Erythroblast (primary cell): ENCODE measurements around the gene CABP5.

Experiments
- DNase-seq, 2 experiments: peaks; one replicate each; lab custom pipeline; 2025; lab: John Stamatoyannopoulos, UW
- GATA1 ChIP-seq: IDR thresholded peaks from 2 replicates; pipeline ENCODE4 v1.6.1; 2011; ENCODE audit warnings: low read depth, mild to moderate bottlenecking, control low read depth, low read length, moderate library complexity
- POLR2A ChIP-seq: IDR thresholded peaks from 2 replicates; pipeline ENCODE4 v1.6.1; 2011; ENCODE audit warnings: mild to moderate bottlenecking, low read length

CABP5 gene

DNA sequence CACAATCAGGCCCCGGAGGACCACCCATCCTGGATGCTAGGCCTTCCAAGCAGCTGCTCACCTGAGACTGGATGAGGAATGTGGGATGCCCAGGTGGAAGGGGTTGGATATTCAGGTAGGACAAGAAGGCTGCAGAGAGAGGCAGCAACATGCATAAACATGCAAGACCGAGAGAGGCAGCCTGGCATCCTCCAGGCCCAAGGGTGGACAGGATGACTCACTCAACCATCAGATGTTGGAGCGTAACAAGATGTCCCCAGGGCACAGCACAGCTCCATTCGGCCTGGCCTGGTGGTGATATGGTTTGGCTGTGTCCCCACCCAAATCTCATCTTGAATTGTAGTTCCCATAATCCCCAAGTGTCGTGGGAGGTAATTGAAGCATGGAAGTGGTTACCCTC is 10.0 kb upstream of the CABP5 start:
- TF ChIP-seq GATA1: no peak
- no peak for TF ChIP-seq POLR2A
- DNase-seq: no peak

GRCh38 chr19:48053076-48053475 is 9.2 kb upstream of the CABP5 start:
- no peak for TF ChIP-seq POLR2A
- TF ChIP-seq GATA1: no peak

GRCh38 chr19:48051335-48052033 is 7.6 kb upstream of the CABP5 start:
- TF ChIP-seq GATA1: no peak
- TF ChIP-seq POLR2A: no peak
- DNase-seq: no peak

More at GRCh38 chr19:48053076-48053475, 9.2 kb upstream of the CABP5 start:
- DNase-seq: no peak

DNA sequence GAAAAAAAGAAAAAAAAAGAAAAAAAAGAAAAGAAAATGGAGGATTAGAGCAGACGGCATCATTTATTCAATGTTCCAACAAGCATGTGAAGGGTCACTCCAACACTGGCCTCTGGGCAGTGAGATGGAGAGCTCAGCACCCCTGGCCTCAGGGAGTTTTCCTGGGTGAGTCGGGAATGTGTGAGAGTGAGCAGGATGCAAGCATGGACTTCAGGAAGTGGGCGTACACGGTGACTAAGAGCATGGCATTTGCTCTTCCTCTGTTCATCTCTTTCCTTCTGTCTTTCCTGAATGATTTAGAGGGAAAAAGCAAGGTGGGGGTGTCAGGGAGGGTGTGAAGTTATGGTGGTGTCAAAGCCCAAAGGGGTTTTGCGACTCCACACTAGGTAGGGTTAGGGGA is 682 bp upstream of the CABP5 start:
- no peak for DNase-seq
- no peak for TF ChIP-seq POLR2A
- TF ChIP-seq GATA1: no peak

- DNase-seq: no peak
- TF ChIP-seq GATA1 (no peak), POLR2A (no peak)
Measured at GRCh38 chr19:48041877-48042580, 1.9 kb downstream of the CABP5 start.

DNA sequence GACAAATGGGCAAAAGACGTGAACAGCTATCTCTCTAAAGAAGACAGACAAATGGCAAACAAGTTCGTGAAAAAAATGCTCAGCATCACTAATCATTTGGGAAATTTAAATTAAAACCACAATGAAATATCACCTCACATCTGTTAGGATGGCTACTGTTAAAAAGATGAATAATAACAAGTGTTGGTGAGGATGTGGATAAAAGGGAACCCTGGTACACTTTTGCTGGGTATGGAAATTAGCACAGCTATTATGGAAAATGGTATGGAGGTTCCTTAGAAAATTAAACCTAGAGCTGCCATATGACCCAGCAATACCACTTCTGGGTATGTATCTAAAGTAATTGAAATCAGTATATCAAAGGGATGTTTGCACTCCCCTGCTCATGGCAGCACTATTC is 7.1 kb downstream of the CABP5 start:
- TF ChIP-seq POLR2A: no peak
- no peak for TF ChIP-seq GATA1
- no peak for DNase-seq

DNA sequence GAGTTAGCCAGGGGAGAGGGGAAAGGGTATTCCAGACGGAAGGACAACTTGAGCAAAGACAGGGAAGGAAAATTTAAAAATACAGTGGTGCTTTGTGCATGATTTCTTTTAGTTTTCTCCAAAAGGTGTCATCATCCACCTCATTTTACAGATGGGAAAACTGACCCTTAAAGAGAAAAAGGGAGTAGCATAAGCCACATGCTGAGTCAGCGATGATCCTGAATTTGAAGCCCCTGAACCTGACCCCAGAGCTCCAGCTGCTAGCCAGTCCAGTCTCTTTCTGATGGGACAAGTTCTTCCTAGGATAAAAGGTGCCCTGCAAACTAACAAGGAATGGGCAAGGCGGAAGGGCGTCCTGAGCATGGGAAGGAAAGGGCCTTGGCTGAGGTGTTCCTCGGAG is 10.3 kb downstream of the CABP5 start:
- no peak for DNase-seq
- no peak for TF ChIP-seq POLR2A
- TF ChIP-seq GATA1: no peak

- DNase-seq: no peak
- no peak for TF ChIP-seq POLR2A
- no peak for TF ChIP-seq GATA1
Measured at GRCh38 chr19:48030073-48030472, 13.8 kb downstream of the CABP5 start.

GRCh38 chr19:48029431-48029830 is 14.4 kb downstream of the CABP5 start:
- no peak for DNase-seq
- TF ChIP-seq GATA1: no peak
- no peak for TF ChIP-seq POLR2A

- DNase-seq: no peak
- TF ChIP-seq POLR2A (no peak), GATA1 (no peak)
Measured at GRCh38 chr19:48025480-48025879, 18.4 kb downstream of the CABP5 start.

DNA sequence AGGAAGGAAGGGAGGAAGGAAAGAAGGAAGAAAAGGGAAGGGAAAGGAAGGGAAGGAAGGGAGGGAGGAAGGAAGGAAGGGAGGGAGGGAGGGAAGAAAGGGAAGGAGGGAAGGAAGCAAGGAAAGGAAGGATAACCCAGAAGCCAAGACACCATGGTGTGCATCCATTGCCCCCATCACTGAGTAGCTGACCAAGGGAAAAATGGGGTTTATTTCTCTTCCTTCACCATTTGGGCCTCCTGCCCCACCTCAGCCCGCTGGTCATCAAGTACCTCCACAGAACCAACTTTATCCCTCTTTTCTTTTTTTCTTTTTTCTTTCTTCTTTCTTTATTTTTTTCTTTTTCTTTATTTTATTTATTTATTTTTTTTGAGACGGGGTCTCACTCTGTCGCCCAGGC is 20.4 kb downstream of the CABP5 start:
- no peak for TF ChIP-seq POLR2A
- no peak for TF ChIP-seq GATA1
- DNase-seq: no peak

DNA sequence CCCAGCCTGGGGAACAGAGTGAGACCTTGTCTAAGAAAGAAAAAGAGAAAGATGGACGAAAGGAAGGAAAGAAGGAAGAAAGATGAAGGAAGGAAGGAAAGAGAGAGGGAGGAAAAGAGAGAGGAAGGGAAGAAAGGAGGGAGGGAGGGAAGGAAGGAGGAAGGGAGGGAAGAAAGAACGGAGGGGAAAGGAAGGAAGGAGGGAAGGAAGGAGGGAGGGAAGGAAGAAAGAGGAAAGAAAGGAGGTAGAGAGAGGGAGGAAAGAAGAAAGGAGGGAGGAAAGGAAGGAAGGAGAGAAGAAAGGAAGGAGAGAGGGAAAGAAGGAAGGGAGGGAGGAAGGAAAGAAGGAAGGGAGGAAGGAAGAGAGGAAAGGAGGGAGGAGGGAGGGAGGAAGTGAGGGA is 20.9 kb downstream of the CABP5 start:
- DNase-seq: no peak
- TF ChIP-seq POLR2A (no peak), GATA1 (no peak)

- DNase-seq: no peak
Measured at GRCh38 chr19:48020686-48021085, 23.2 kb downstream of the CABP5 start.

DNA sequence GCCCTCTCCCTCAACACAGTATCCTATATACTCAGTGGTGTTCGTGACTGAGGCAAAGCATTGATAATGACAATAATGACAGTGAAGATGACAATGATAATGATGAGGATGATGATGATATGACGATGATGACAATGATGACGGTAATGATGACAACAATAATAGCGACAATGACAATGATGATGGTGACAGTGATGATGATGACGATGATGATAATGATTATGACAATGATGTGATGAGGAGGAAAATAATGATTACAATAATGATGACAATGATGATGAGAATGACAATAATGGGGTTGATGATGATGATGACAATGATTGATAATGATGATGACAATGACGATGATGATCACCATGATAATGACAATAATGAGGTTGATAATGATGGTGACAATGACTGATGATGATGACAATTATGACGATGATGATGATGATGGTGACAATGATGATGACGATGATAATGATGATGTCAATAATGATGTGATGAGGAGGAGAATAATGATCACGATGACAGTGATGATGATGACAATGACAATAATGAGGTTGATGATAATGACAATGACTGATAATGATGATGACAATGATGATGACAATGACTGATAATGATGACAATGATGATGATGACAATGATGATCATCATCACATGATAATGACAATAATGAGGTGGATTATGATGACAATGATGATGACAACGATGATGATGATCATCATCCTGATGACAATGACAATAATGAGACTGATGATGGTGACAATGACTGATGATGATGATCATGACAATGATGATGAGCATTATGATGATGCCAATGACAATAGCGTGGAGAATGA is 32.7 kb downstream of the CABP5 start:
- no peak for DNase-seq
- no peak for TF ChIP-seq POLR2A
- TF ChIP-seq GATA1: no peak

More at GRCh38 chr19:48020686-48021085, 23.2 kb downstream of the CABP5 start:
- TF ChIP-seq POLR2A (no peak), GATA1 (no peak)
